Measurements from ENCODE around the gene MYO16.
A peak's percentile ranks its signal among the peaks of the same experiment; 100 is the strongest.

The MYO16 gene

DNA sequence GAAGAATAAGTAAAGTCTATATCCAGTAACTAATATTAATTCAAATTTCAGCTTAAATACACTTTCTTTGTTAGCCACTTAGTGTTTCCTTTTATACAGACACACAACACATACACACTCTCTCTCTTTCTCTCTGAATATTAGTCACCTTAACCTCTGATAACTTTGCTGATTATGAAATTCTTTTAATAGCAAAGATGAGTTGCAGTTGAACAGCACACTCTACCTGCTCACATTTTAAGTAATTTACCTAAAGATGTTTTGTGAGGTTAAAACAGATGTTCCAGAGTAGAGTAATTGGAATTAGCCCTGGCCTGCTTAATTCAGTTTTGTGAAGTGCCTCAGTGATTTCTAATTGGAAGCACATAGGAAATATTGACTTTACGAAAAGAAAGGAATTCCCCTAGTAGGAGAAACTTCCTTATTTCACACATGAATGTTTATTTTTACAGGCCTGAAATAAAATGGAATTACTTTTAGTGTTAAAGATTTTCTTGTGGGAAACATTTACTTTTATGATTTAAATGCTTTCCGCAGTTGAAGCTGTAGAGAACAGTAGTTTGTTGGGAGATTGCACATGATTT, 184.3 kb downstream of the MYO16 start:
- peak in 1 of 2 experiments; percentile 22 for DNase-seq

- DNase-seq: no peak
Observed at GRCh38 chr13:108816375-108816774, 187.0 kb downstream of the MYO16 start.

GRCh38 chr13:108827646-108828045, 198.2 kb downstream of the MYO16 start:
- DNase-seq: peak; percentile 55 to 90

GRCh38 chr13:108828086-108828815, 198.8 kb downstream of the MYO16 start:
- no peak for DNase-seq

GRCh38 chr13:108830916-108831315, 201.5 kb downstream of the MYO16 start:
- DNase-seq: peak in 1 of 2 experiments; percentile 7

GRCh38 chr13:108833531-108833930, 204.1 kb downstream of the MYO16 start:
- DNase-seq: no peak

DNA sequence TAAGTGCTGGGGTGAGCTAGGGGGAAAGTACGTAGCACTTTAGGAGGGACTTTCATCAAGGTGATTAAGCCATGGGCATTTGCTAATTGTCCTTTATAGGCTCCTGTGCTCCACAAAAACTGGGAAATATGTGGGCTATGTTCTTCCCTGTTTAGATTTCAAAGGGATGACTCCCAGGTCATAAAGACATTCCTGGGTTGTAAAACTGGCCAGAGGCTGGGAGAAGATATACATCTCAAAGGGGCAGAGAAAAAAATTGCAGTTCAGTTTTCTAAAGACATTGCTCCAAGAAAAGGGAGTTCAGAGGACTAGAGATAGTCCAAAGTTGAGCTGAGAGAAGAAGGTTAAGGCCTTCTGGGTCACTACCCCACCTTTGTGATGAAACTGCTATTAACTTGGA, 204.8 kb downstream of the MYO16 start:
- no peak for DNase-seq

- DNase-seq: peak; percentile 2 to 4
Observed at GRCh38 chr13:108835083-108835482, 205.7 kb downstream of the MYO16 start.

DNA sequence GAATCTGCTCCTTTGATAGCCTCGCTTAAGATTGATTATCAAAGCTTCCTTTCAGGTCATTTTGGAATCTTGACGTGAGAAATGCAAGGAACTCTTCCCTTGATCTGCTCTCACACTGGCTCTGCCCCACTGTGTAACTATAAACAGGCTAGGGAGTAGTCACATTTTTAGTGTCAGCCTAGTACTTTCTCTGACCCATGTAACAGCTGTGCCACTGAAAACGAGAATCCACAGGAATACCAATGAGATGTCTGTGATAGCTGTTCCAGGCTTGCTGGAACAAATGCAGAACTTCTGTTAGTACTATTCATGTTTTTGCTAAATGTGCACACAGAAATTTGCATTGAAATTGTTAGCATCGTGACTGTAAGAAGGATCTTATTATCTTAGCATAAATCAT, 221.3 kb downstream of the MYO16 start:
- no peak for DNase-seq

GRCh38 chr13:108851660-108852059, 222.2 kb downstream of the MYO16 start:
- DNase-seq: no peak

- DNase-seq: no peak
Observed at GRCh38 chr13:108853031-108853430, 223.6 kb downstream of the MYO16 start.

GRCh38 chr13:108855737-108856387, 226.5 kb downstream of the MYO16 start:
- DNase-seq: no peak

- no peak for DNase-seq
Observed at GRCh38 chr13:108858676-108859075, 229.3 kb downstream of the MYO16 start.

GRCh38 chr13:108859197-108860012, 230.0 kb downstream of the MYO16 start:
- peak in 1 of 2 experiments; percentile 25 for DNase-seq

DNA sequence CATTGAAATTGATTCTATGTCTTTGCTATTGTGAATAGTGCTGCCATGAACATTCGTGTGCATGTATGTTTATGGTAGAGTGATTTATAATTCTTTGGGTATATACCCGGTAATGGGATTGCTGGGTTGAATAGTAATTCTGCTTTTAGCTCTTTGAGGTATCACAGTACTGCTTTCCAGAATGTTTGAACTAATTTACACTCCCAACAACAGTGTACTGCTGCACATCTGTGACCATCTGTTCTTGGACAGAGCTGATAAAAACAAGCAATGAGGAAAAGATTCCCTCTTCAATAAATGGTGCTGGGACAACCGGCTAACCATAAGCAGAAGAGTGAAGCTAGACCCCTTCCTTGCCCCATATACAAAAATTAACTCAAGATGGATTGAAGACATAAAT, 231.0 kb downstream of the MYO16 start:
- DNase-seq: peak in 1 of 2 experiments; percentile 51

DNA sequence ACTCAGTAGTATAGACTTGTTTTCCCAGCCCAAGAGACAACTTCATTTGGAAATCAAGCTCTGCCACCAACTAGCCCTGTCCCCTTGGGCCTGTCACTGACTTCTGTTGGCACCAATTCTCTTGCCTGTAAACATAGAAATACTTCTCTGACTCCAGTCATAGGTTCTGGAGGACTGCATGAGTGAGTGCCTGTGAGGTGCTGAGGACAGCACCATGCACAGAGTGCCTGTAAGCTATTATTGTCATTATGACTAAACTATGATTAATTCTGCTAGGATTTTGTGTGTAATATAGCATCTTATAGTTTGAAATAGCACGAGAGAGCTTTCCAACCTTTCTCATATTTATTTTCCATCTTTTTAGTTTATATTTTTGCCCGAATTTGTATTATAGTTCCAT, 247.9 kb downstream of the MYO16 start:
- DNase-seq: no peak

DNA sequence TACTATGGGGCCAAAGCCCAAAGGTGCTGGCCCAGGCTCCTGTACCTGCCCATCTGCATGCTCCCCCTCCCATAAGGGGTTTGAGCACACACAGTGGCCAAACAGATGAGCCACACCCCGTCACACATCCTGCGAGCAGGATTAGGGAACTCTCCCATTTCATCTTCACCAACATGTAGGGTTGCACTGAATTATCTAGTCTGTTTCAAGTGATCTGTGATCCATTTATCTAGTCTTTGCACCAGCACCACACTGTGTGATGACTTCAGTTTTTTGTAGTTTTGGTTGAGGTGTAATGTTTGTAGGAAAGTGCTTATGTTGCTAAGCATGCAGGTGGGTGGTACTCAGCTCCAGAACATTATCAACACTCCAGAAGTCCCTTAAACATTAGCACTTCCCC, 249.3 kb downstream of the MYO16 start:
- no peak for DNase-seq

GRCh38 chr13:108889324-108889984, 260.0 kb downstream of the MYO16 start:
- no peak for DNase-seq

GRCh38 chr13:108895220-108895704, 265.9 kb downstream of the MYO16 start:
- peak; percentile 13 to 70 for DNase-seq

DNA sequence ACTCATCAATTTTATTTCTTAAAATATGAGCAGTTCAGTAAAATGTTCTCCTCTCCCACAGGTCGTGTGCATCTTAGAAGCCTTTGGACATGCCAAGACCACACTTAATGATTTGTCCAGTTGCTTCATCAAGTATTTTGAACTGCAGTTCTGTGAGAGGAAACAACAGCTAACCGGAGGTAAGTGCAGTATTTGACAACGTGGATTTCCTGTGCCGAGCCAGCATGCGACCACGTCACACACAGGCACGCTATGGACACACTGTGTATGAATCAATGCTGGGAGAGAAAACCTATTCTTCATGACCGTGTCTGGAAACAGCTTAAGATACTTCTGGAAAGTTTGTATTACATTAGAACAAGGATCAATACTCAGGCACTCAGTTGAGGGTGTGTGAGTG, 268.5 kb downstream of the MYO16 start:
- DNase-seq: no peak

GRCh38 chr13:108902405-108903155, 273.2 kb downstream of the MYO16 start:
- no peak for DNase-seq

DNA sequence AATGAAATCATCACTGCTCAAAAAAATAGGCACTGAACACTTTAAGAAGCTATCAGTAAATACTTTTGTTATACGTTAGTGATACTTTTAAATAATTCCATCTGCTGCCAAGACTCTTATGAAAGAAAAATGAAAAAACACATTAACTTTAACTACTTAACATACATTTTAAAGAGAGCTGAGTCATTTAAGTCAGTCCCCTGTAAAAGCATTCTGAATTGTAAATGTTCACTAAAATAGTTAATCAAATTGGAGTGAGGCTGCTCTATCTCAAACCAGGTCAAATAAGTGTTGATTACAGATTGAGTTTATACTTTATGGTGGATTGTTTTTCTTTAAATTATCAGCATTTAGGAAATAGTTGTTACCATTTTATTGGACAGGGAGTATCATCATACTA, 274.2 kb downstream of the MYO16 start:
- DNase-seq: no peak
